Liver (tissue), 3 donors: ENCODE data around the gene NOC4L.

Source experiments
- EGR1 ChIP-seq, 2 donors: IDR thresholded peaks; 2 replicates each; pipeline ENCODE4 v1.6.1; 2016 to 2018; ENCODE audit warnings: antibody characterized with exemption in 2 of 2, low read depth in 2 of 2
- GABPA ChIP-seq, 2 donors: IDR thresholded peaks in 1 of 2; conservative IDR thresholded peaks in 1 of 2; 2 replicates each; pipeline ENCODE4 v1.6.1; 2016; ENCODE audit warnings: antibody characterized with exemption in 2 of 2, mild to moderate bottlenecking in 1 of 2, moderate library complexity in 1 of 2
- HNF4A ChIP-seq, 2 donors: conservative IDR thresholded peaks; 2 replicates each; pipeline ENCODE4 v1.6.1; 2016; ENCODE audit warnings: antibody characterized with exemption in 2 of 2, mild to moderate bottlenecking in 2 of 2
- JUND ChIP-seq, 2 donors: IDR thresholded peaks; 2 replicates each; pipeline ENCODE4 v1.6.1; 2016; ENCODE audit warnings: antibody characterized with exemption in 2 of 2
- RAD21 ChIP-seq, 2 donors: IDR thresholded peaks; 2 replicates each; pipeline ENCODE4 v1.6.1; 2016; ENCODE audit warnings: antibody characterized with exemption in 2 of 2, mild to moderate bottlenecking in 2 of 2
- RXRA ChIP-seq, 2 donors: IDR thresholded peaks; 2 replicates each; pipeline ENCODE4 v1.6.1; 2017 to 2018; ENCODE audit warnings: antibody characterized with exemption in 2 of 2, mild to moderate bottlenecking in 1 of 2
- SP1 ChIP-seq: IDR thresholded peaks from 2 replicates; pipeline ENCODE4 v1.6.1; 2018; ENCODE audit warnings: antibody characterized with exemption, mild to moderate bottlenecking
- TAF1 ChIP-seq: conservative IDR thresholded peaks from 2 replicates; pipeline ENCODE4 v1.6.1; 2016; ENCODE audit warnings: antibody characterized with exemption, mild to moderate bottlenecking
- YY1 ChIP-seq: IDR thresholded peaks from 2 replicates; pipeline ENCODE4 v1.6.1; 2016; ENCODE audit warnings: antibody characterized with exemption, mild to moderate bottlenecking
- TF ChIP-seq, protein P1 (sequence below): IDR thresholded peaks from 2 replicates; pipeline ENCODE4 v1.6.1; 2016; ENCODE audit warnings: antibody characterized with exemption
- TF ChIP-seq, protein P2 (sequence below): fragments of 150-350 bp; IDR thresholded peaks from 2 replicates; pipeline ENCODE4 v1.5.1; 2017; ENCODE audit warnings: improper control_type of control experiment, low read depth, low read length; ENCODE audit not compliant: missing input control
- TF ChIP-seq, protein P3 (sequence below): IDR thresholded peaks from 2 replicates; pipeline ENCODE4 v1.6.1; 2016; ENCODE audit warnings: antibody characterized with exemption
- TF ChIP-seq, protein P4 (sequence below): IDR thresholded peaks from 2 replicates; pipeline ENCODE4 v1.6.1; 2016; ENCODE audit warnings: antibody characterized with exemption, mild to moderate bottlenecking
- TF ChIP-seq, protein P5 (sequence below): IDR thresholded peaks from 2 replicates; pipeline ENCODE4 v1.6.1; 2016; ENCODE audit warnings: antibody characterized with exemption
- donor health status: healthy.
- donor health status: healthy.

DNA sequence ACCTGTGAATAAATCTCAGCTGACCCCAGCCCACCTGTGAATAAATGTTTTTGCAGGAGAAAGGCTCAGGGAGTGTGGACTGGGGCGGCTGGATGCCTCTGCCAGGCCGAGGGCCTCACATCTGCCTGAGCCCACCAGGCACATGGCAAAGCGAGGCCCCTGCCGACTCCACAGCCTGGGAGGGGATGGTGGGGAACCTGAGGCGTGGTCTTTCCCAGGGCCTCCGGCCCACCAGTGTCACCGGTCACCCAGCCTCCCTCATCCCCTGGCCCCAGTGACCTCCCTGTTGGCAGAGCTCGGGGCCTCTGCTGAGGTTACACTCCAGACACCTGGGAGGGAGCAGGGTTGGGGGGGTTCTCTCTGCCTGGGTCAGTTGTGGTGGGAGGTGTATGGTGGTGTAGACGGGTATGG lies 8.2 kb downstream of the NOC4L start:
- TF ChIP-seq SP1 = no peak
- TF ChIP-seq, protein P1, sequence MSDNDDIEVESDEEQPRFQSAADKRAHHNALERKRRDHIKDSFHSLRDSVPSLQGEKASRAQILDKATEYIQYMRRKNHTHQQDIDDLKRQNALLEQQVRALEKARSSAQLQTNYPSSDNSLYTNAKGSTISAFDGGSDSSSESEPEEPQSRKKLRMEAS = no peak
- TF ChIP-seq, protein P2, sequence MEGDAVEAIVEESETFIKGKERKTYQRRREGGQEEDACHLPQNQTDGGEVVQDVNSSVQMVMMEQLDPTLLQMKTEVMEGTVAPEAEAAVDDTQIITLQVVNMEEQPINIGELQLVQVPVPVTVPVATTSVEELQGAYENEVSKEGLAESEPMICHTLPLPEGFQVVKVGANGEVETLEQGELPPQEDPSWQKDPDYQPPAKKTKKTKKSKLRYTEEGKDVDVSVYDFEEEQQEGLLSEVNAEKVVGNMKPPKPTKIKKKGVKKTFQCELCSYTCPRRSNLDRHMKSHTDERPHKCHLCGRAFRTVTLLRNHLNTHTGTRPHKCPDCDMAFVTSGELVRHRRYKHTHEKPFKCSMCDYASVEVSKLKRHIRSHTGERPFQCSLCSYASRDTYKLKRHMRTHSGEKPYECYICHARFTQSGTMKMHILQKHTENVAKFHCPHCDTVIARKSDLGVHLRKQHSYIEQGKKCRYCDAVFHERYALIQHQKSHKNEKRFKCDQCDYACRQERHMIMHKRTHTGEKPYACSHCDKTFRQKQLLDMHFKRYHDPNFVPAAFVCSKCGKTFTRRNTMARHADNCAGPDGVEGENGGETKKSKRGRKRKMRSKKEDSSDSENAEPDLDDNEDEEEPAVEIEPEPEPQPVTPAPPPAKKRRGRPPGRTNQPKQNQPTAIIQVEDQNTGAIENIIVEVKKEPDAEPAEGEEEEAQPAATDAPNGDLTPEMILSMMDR = no peak
- no peak for TF ChIP-seq TAF1
- TF ChIP-seq, protein P3, sequence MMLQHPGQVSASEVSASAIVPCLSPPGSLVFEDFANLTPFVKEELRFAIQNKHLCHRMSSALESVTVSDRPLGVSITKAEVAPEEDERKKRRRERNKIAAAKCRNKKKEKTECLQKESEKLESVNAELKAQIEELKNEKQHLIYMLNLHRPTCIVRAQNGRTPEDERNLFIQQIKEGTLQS = no peak
- no peak for TF ChIP-seq EGR1 (IDR thresholded peaks at IDR 0.05; ENCODE audit: low read depth in 2 of 2)
- TF ChIP-seq RXRA (IDR thresholded peaks at IDR 0.05) = no peak
- TF ChIP-seq, protein P4, sequence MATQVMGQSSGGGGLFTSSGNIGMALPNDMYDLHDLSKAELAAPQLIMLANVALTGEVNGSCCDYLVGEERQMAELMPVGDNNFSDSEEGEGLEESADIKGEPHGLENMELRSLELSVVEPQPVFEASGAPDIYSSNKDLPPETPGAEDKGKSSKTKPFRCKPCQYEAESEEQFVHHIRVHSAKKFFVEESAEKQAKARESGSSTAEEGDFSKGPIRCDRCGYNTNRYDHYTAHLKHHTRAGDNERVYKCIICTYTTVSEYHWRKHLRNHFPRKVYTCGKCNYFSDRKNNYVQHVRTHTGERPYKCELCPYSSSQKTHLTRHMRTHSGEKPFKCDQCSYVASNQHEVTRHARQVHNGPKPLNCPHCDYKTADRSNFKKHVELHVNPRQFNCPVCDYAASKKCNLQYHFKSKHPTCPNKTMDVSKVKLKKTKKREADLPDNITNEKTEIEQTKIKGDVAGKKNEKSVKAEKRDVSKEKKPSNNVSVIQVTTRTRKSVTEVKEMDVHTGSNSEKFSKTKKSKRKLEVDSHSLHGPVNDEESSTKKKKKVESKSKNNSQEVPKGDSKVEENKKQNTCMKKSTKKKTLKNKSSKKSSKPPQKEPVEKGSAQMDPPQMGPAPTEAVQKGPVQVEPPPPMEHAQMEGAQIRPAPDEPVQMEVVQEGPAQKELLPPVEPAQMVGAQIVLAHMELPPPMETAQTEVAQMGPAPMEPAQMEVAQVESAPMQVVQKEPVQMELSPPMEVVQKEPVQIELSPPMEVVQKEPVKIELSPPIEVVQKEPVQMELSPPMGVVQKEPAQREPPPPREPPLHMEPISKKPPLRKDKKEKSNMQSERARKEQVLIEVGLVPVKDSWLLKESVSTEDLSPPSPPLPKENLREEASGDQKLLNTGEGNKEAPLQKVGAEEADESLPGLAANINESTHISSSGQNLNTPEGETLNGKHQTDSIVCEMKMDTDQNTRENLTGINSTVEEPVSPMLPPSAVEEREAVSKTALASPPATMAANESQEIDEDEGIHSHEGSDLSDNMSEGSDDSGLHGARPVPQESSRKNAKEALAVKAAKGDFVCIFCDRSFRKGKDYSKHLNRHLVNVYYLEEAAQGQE = no peak
- TF ChIP-seq JUND (IDR thresholded peaks at IDR 0.05) = no peak
- TF ChIP-seq, protein P5, sequence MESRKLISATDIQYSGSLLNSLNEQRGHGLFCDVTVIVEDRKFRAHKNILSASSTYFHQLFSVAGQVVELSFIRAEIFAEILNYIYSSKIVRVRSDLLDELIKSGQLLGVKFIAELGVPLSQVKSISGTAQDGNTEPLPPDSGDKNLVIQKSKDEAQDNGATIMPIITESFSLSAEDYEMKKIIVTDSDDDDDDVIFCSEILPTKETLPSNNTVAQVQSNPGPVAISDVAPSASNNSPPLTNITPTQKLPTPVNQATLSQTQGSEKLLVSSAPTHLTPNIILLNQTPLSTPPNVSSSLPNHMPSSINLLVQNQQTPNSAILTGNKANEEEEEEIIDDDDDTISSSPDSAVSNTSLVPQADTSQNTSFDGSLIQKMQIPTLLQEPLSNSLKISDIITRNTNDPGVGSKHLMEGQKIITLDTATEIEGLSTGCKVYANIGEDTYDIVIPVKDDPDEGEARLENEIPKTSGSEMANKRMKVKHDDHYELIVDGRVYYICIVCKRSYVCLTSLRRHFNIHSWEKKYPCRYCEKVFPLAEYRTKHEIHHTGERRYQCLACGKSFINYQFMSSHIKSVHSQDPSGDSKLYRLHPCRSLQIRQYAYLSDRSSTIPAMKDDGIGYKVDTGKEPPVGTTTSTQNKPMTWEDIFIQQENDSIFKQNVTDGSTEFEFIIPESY = no peak
- TF ChIP-seq RAD21 (IDR thresholded peaks at IDR 0.05) = no peak
- TF ChIP-seq HNF4A (conservative IDR thresholded peaks at IDR 0.05) = no peak
- no peak for TF ChIP-seq YY1
- no peak for TF ChIP-seq GABPA (IDR thresholded peaks at IDR 0.05 in 1 of 2, conservative IDR thresholded peaks at IDR 0.05 in 1 of 2)
